IMR-90 (cell line): ENCODE results near the gene FAM151A. TPM values are rescaled to one million over a fixed set of nuclear protein-coding genes. Genes with fewer than 3 reads are reported as not detected.

Experiments used
- ATAC-seq: fragments of 200-7000 bp; cut with Tn5 transposase; 2 replicates; pipeline ENCODE4 v1.9.1; 2020; ENCODE audit warnings: low read depth, mild to moderate bottlenecking, moderate library complexity
- BruUV-seq: library from RNA; stranded (reverse); fragments of 400-500 nt; replicated peaks from 2 replicates; lab custom pipeline; 2021; lab: Mats Ljungman, UMichigan
- CTCF ChIA-PET: fragments of 300-600 bp; formaldehyde crosslinking; extraction: SDS; loops from one replicate; lab custom pipeline; 2021; ENCODE audit warnings: antibody characterized with exemption; lab: Yijun Ruan, JAX
- POLR2A ChIA-PET: fragments of 300-600 bp; sonication (Branson Sonifier 250); formaldehyde crosslinking; loops from one replicate; lab custom pipeline; 2022; ENCODE audit warnings: antibody characterized with exemption; ENCODE audit not compliant: unreplicated experiment; lab: Charles Lee
- DNase-seq: peaks from one replicate; pipeline ENCODE4 v3.0.0; 2013
- H2AFZ ChIP-seq: replicated peaks from 2 replicates; pipeline ENCODE3; 2013; ENCODE audit warnings: low read length, mild to moderate bottlenecking; ENCODE audit not compliant: poor library complexity
- H2AK5ac ChIP-seq: 2 replicates; pipeline ENCODE4 v1.6.1; 2013; ENCODE audit warnings: low read depth, low read length, inconsistent platforms
- H2AK9ac ChIP-seq: replicated peaks from 2 replicates; pipeline ENCODE3; 2013; ENCODE audit warnings: mild to moderate bottlenecking, low read depth, low read length, moderate library complexity; ENCODE audit not compliant: poor library complexity
- H2BK120ac ChIP-seq: 2 replicates; pipeline ENCODE4 v1.6.1; 2013; ENCODE audit warnings: low read depth, low read length, inconsistent platforms
- H2BK15ac ChIP-seq: 3 replicates; pipeline ENCODE4 v1.6.1; 2013; ENCODE audit warnings: low read depth, low read length, inconsistent platforms
- H2BK20ac ChIP-seq: 2 replicates; pipeline ENCODE4 v1.6.1; 2013; ENCODE audit warnings: low read depth, mild to moderate bottlenecking, inconsistent platforms, low read length, moderate library complexity
- H2BK5ac ChIP-seq: 2 replicates; pipeline ENCODE4 v1.6.1; 2013; ENCODE audit warnings: mild to moderate bottlenecking, low read depth, low read length, inconsistent platforms; ENCODE audit not compliant: poor library complexity, severe bottlenecking
- H3K14ac ChIP-seq: replicated peaks from 2 replicates; pipeline ENCODE4 v1.6.1; 2013; ENCODE audit warnings: low read depth, low read length, inconsistent platforms
- H3K18ac ChIP-seq: 2 replicates; pipeline ENCODE4 v1.6.1; 2013; ENCODE audit warnings: low read depth, low read length, control low read depth
- H3K23ac ChIP-seq: 2 replicates; pipeline ENCODE4 v1.6.1; 2013; ENCODE audit warnings: low read depth, low read length, inconsistent platforms
- H3K27ac ChIP-seq: 2 replicates; pipeline ENCODE4 v1.5.1; 2013; ENCODE audit warnings: mild to moderate bottlenecking, control low read depth, low read length; ENCODE audit not compliant: insufficient read depth
- H3K27me3 ChIP-seq: 2 replicates; pipeline ENCODE4 v1.6.1; 2013; ENCODE audit warnings: low read length; ENCODE audit not compliant: control insufficient read depth, insufficient read depth
- H3K36me3 ChIP-seq: 2 replicates; pipeline ENCODE4 v1.6.1; 2013; ENCODE audit warnings: low read length, mixed read lengths; ENCODE audit not compliant: control insufficient read depth, insufficient read depth
- H3K4ac ChIP-seq: 2 replicates; pipeline ENCODE4 v1.6.1; 2013; ENCODE audit warnings: low read depth, low read length, inconsistent platforms
- H3K4me1 ChIP-seq: 2 replicates; pipeline ENCODE4 v1.6.1; 2013; ENCODE audit warnings: low read length, mixed read lengths; ENCODE audit not compliant: control insufficient read depth, insufficient read depth
- H3K4me2 ChIP-seq: 2 replicates; pipeline ENCODE4 v1.6.1; 2013; ENCODE audit warnings: low read depth, mild to moderate bottlenecking, control low read depth, low read length, moderate library complexity
- H3K4me3 ChIP-seq: 2 replicates; pipeline ENCODE4 v1.5.1; 2013; ENCODE audit warnings: low read depth, mild to moderate bottlenecking, control low read depth, low read length, moderate library complexity; ENCODE audit not compliant: insufficient read depth
- H3K56ac ChIP-seq: 2 replicates; pipeline ENCODE4 v1.6.1; 2013; ENCODE audit warnings: low read length, inconsistent platforms; ENCODE audit not compliant: insufficient read depth; ENCODE audit errors: extremely low read depth
- H3K79me1 ChIP-seq, 2 experiments: 2 replicates each; pipeline ENCODE4 v1.6.1; 2013; ENCODE audit warnings: low read length in 2 of 2, inconsistent platforms in 1 of 2, low read depth in 1 of 2
- H3K9ac ChIP-seq: 2 replicates; pipeline ENCODE4 v1.6.1; 2013; ENCODE audit warnings: low read depth, low read length, control low read depth
- H3K9me1 ChIP-seq: 2 replicates; pipeline ENCODE4 v1.6.1; 2013; ENCODE audit warnings: low read length, inconsistent platforms; ENCODE audit not compliant: insufficient read depth
- H3K9me3 ChIP-seq: 2 replicates; pipeline ENCODE4 v1.6.1; 2013; ENCODE audit warnings: low read length; ENCODE audit not compliant: control insufficient read depth, insufficient read depth
- H4K20me1 ChIP-seq: 2 replicates; pipeline ENCODE4 v1.6.1; 2013; ENCODE audit warnings: low read length, inconsistent platforms; ENCODE audit not compliant: insufficient read depth
- H4K5ac ChIP-seq: 2 replicates; pipeline ENCODE4 v1.6.1; 2013; ENCODE audit warnings: mild to moderate bottlenecking, low read depth, low read length, control low read depth
- H4K8ac ChIP-seq, 2 experiments: 2 replicates each; pipeline ENCODE4 v1.6.1; 2013; ENCODE audit warnings: low read depth in 2 of 2, low read length in 2 of 2, control low read depth in 1 of 2, inconsistent platforms in 1 of 2
- H4K91ac ChIP-seq: 2 replicates; pipeline ENCODE4 v1.6.1; 2013; ENCODE audit warnings: low read depth, low read length, inconsistent platforms; ENCODE audit not compliant: insufficient read depth
- CHD1 ChIP-seq: IDR thresholded peaks from 2 replicates; pipeline ENCODE4 v1.6.1; 2012; ENCODE audit warnings: low read depth, low read length, improper control_type of control experiment
- MAFK ChIP-seq: IDR thresholded peaks from 2 replicates; pipeline ENCODE4 v1.6.1; 2012; ENCODE audit warnings: low read depth, low read length, improper control_type of control experiment
- NFE2L2 ChIP-seq: fragments of 150-350 bp; IDR thresholded peaks from 2 replicates; pipeline ENCODE4 v1.6.1; 2016; ENCODE audit warnings: low read depth, mild to moderate bottlenecking, low read length
- POLR2A ChIP-seq: IDR thresholded peaks from 2 replicates; pipeline ENCODE4 v1.6.1; 2012; ENCODE audit warnings: mild to moderate bottlenecking, low read depth, low read length
- RAD21 ChIP-seq: IDR thresholded peaks from 2 replicates; pipeline ENCODE4 v1.6.1; 2012; ENCODE audit warnings: low read length, improper control_type of control experiment
- SMC3 ChIP-seq: fragments of 150-350 bp; IDR thresholded peaks from 2 replicates; pipeline ENCODE4 v1.6.1; 2016; ENCODE audit warnings: low read depth, mild to moderate bottlenecking, antibody characterized with exemption, low read length, moderate library complexity
- USF2 ChIP-seq: fragments of 150-350 bp; IDR thresholded peaks from 2 replicates; pipeline ENCODE4 v1.6.1; 2017; ENCODE audit warnings: mild to moderate bottlenecking, antibody characterized with exemption, low read length, low read depth
- WGBS, 2 experiments: methylation state at CpG; one replicate each; pipeline versions ENCODE4 v1.1.5 to v1.1.7; 2013; ENCODE audit warnings: missing lambda C conversion rate in 2 of 2; ENCODE audit not compliant: insufficient read length in 1 of 2; ENCODE audit errors: extremely low coverage in 2 of 2; 5-methylcytosine and 5-hydroxymethylcytosine counted together
- dilution Hi-C: fragments of 300-500 bp; cut with HindIII; formaldehyde crosslinking; loops from one replicate; pipeline ENCODE4 v1.14.3; 2018; ENCODE audit warnings: low sequenced_read_pairs; ENCODE audit not compliant: unreplicated experiment
- in situ Hi-C: fragments of 300-500 bp; cut with MboI; formaldehyde crosslinking; loops from 3 replicates; pipeline ENCODE4 v1.14.3; 2019; ENCODE audit warnings: low sequenced_read_pairs, inconsistent platforms, mixed read lengths
- intact Hi-C: fragments of 100-400 bp; cut with micrococcal nuclease; formaldehyde crosslinking; loops from 2 replicates; pipeline ENCODE4 v1.10.0; 2022
- polyA plus RNA-seq, 3 experiments: library from polyadenylated mRNA; depleted of rRNA; stranded (reverse); fragments of >200 nt; gene quantifications; 2 replicates each; pipeline ENCODE4 v1.2.3, GENCODE V29; 2012; ENCODE audit warnings: low replicate concordance in 1 of 3
- total RNA-seq: library from RNA; depleted of rRNA; stranded (reverse); fragments of >200 nt; gene quantifications from 2 replicates; pipeline ENCODE4 v1.2.3, GENCODE V29; 2012

Gene FAM151A
- total and polyA plus RNA-seq, 2 of the 4 experiments (the other 2 are of a cell fraction), result not detected

DNA sequence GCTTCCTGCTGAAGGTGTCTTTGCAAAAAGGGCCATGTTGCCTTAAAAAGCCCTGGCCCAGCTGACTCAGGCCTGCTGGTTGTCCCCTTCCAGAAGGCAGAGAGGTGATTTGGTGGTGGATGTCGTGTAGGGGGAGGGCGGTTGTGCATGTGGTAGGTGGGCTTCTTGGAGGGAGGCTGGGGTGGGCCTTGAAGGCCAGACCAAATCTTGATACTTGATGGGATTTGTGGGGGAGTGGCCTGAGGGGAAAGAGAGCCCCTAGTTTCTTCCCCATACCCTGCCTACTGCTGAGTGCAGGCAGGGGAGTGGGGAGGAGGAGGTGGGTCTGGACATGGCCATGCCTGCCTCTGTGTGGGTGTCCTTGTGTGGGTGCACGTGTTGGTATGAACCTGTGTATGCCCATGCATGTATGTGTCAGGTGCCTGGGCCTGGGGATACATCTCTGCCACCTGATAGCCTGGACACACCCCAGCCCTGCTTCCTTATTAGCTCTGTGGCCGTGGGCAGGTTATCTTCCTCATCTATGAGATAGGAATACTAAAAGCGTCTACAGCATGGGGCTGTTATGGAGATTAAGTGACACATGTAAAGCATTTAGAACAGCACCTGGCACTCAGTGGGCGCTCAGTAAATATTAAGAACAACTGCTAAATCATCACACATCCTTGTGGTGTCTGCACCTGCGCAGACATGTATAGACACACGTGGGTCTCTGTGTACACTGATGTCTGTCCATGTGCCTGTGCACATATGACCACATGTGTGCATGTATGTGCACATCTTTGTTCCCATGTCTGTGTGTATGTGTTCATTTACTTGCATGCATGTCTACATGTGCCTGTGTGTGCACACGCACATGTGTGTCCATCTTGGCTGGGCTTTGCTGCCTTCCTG, 17.0 kb downstream of the FAM151A start (continued):
- no peak for TF ChIP-seq USF2

GRCh38 chr1:54604572-54605370, 18.6 kb downstream of the FAM151A start:
- Histone ChIP-seq H4K8ac (no peak overlapping the region), H3K4ac (no peak overlapping the region), H2BK5ac (no peak overlapping the region), H3K4me3 (no peak overlapping the region), H3K27ac (no peak overlapping the region), H2AK5ac (no peak overlapping the region), H3K9ac (no peak overlapping the region), H3K4me2 (no peak overlapping the region), H3K4me1 (no peaks in the 10 kb centered on the region), H3K23ac (no peak overlapping the region), H2AK9ac (no peak overlapping the region), H2BK15ac (no peak overlapping the region), H3K14ac (no peak overlapping the region), H3K36me3 (no peaks in the 10 kb centered on the region), H3K18ac (no peak overlapping the region), H3K79me1 (no peaks in the 10 kb centered on the region), H3K9me3 (no peaks in the 10 kb centered on the region), H4K20me1 (no peaks in the 10 kb centered on the region), H4K91ac (no peak overlapping the region), H4K5ac (no peak overlapping the region), H2BK20ac (no peak overlapping the region), H3K27me3 (no peaks in the 10 kb centered on the region), H2BK120ac (no peak overlapping the region), H3K9me1 (peaks cover 8% of the 10 kb centered on the region), H2AFZ (no peak overlapping the region), H3K56ac (no peak overlapping the region)
- no peak for TF ChIP-seq POLR2A
- no peak for TF ChIP-seq RAD21
- TF ChIP-seq NFE2L2, result no peak
- TF ChIP-seq MAFK, result no peak
- no peak for TF ChIP-seq CHD1
- no peak for TF ChIP-seq SMC3
- no TSS peak for BruUV-seq
- dilution Hi-C loops (no loop called here), intact Hi-C loops (no loop called here), in situ Hi-C loops (no loop called here)
- DNase-seq, result no peak
- no peak for ATAC-seq
- CTCF ChIA-PET, result no interaction called here
- WGBS, 2 experiments, result 90% methylated on average over 6 of the region's 13 CpGs; no CpG with 5 or more reads in 1 of the 2 experiments
- POLR2A ChIA-PET, result no interaction called here
